Endothelial cell of umbilical vein (primary cell): ENCODE measurements around the gene UCK1. TPM values are rescaled to one million over a fixed set of nuclear protein-coding genes. Genes with fewer than 3 reads are reported as not detected.

Experiments used
- BruUV-seq: library from RNA; stranded (reverse); fragments of 400-500 nt; replicated peaks from 2 replicates; lab custom pipeline; 2021; lab: Mats Ljungman, UMichigan
- CTCF ChIA-PET: fragments of 300-600, 350-600 bp; sonication (Branson Sonifier 250); formaldehyde crosslinking; loops from one replicate; lab custom pipeline; 2021; ENCODE audit warnings: antibody characterized with exemption, inconsistent platforms; lab: Charles Lee
- POLR2A ChIA-PET: fragments of 300-600, 350-600 bp; sonication (Branson Sonifier 250); formaldehyde crosslinking; loops from one replicate; lab custom pipeline; 2021; ENCODE audit warnings: antibody characterized with exemption, inconsistent platforms; lab: Charles Lee
- DNase-seq: peaks from one replicate; pipeline ENCODE4 v3.0.0-alpha.2; 2011; ENCODE audit warnings: low read depth, low spot score
- FAIRE-seq: peaks from 2 replicates; lab custom pipeline; 2011; peaks lifted over from hg19 to GRCh38; lab: Jason Lieb, UNC
- H2AFZ ChIP-seq: 2 replicates; pipeline ENCODE4 v1.6.0; 2012; ENCODE audit warnings: low read depth, low read length, control low read depth, inconsistent platforms
- H3K27ac ChIP-seq: 2 replicates; pipeline ENCODE4 v1.5.1; 2011; ENCODE audit warnings: low read depth, mild to moderate bottlenecking, control low read depth, low read length, moderate library complexity; ENCODE audit not compliant: insufficient read depth
- H3K27me3 ChIP-seq, 2 experiments: 2 replicates each; pipeline versions ENCODE4 v1.6.0 to v1.6.1; 2011; ENCODE audit warnings: low read length in 2 of 2, mixed read lengths in 1 of 2; ENCODE audit not compliant: control insufficient read depth in 2 of 2, insufficient read depth in 2 of 2
- H3K36me3 ChIP-seq, 2 experiments: 2 replicates in 1 of 2; 3 replicates in 1 of 2; pipeline ENCODE4 v1.5.1; 2011; ENCODE audit warnings: low read length in 2 of 2, mild to moderate bottlenecking in 1 of 2, moderate library complexity in 1 of 2; ENCODE audit not compliant: control insufficient read depth in 2 of 2, insufficient read depth in 2 of 2; ENCODE audit errors: extremely low read depth in 1 of 2
- H3K4me1 ChIP-seq: 3 replicates; pipeline ENCODE4 v1.5.1; 2011; ENCODE audit warnings: mild to moderate bottlenecking, low read length; ENCODE audit not compliant: control insufficient read depth, insufficient read depth; ENCODE audit errors: extremely low read depth
- H3K4me2 ChIP-seq: 2 replicates; pipeline ENCODE4 v1.6.1; 2011; ENCODE audit warnings: low read length, control low read depth, mixed read lengths; ENCODE audit not compliant: insufficient read depth
- H3K4me3 ChIP-seq, 3 experiments: fragments of 200-600 bp in 1 of 3; sonication (generic), shearing (Covaris generic) in 1 of 3; replicated peaks in 1 of 3; 2 replicates each; pipeline ENCODE4 v1.5.1; 2011 to 2016; ENCODE audit warnings: control low read depth in 3 of 3, low read length in 3 of 3, mild to moderate bottlenecking in 2 of 3, inconsistent platforms in 1 of 3, low read depth in 1 of 3, moderate library complexity in 1 of 3; ENCODE audit not compliant: insufficient read depth in 1 of 3
- H3K79me2 ChIP-seq: 2 replicates; pipeline ENCODE4 v1.6.0; 2012; ENCODE audit warnings: low read length, inconsistent platforms; ENCODE audit not compliant: control insufficient read depth, insufficient read depth
- H3K9ac ChIP-seq: replicated peaks from 2 replicates; pipeline ENCODE3; 2011; ENCODE audit warnings: low read length, control low read depth; ENCODE audit not compliant: insufficient read depth; ENCODE audit errors: extremely low read depth
- H3K9me1 ChIP-seq: replicated peaks from 3 replicates; pipeline ENCODE4 v1.6.0; 2011; ENCODE audit warnings: mild to moderate bottlenecking, low read length; ENCODE audit not compliant: control insufficient read depth, insufficient read depth; ENCODE audit errors: extremely low read depth
- H3K9me3 ChIP-seq: replicated peaks from 2 replicates; pipeline ENCODE4 v1.5.1; 2012; ENCODE audit warnings: low read length, inconsistent platforms; ENCODE audit not compliant: control insufficient read depth, insufficient read depth
- H4K20me1 ChIP-seq: replicated peaks from 2 replicates; pipeline ENCODE3; 2011; ENCODE audit warnings: mild to moderate bottlenecking, low read length; ENCODE audit not compliant: control insufficient read depth, insufficient read depth; ENCODE audit errors: extremely low read depth
- CTCF ChIP-seq, 2 donors: IDR thresholded peaks; 1 replicate in 1 of 2; 2 replicates in 1 of 2; pipeline ENCODE4 v1.5.1; 2011; ENCODE audit warnings: low read length in 2 of 2, mild to moderate bottlenecking in 2 of 2, moderate library complexity in 2 of 2, control low read depth in 1 of 2, inconsistent platforms in 1 of 2, low read depth in 1 of 2; ENCODE audit not compliant: insufficient read depth in 1 of 2; ENCODE audit errors: extremely low read depth in 1 of 2
- EZH2 ChIP-seq: IDR thresholded peaks from 2 replicates; pipeline ENCODE4 v1.6.1; 2012; ENCODE audit warnings: borderline replicate concordance, low read depth, mild to moderate bottlenecking, moderate library complexity, low read length, inconsistent platforms; ENCODE audit not compliant: severe bottlenecking
- FOS ChIP-seq: IDR thresholded peaks from 2 replicates; pipeline ENCODE4 v1.6.1; 2011; ENCODE audit warnings: mild to moderate bottlenecking, low read length, moderate library complexity, borderline replicate concordance; ENCODE audit not compliant: insufficient read depth
- GATA2 ChIP-seq: IDR thresholded peaks from 2 replicates; pipeline ENCODE4 v1.7.0; 2011; ENCODE audit warnings: low read depth, mild to moderate bottlenecking, moderate library complexity, mixed read lengths, low read length; ENCODE audit not compliant: insufficient read length, insufficient read depth
- JUN ChIP-seq: IDR thresholded peaks from 2 replicates; pipeline ENCODE4 v1.6.1; 2011; ENCODE audit warnings: borderline replicate concordance, low read depth; ENCODE audit not compliant: insufficient read length, insufficient read depth
- MAX ChIP-seq: IDR thresholded peaks from 2 replicates; pipeline ENCODE4 v1.6.1; 2011; ENCODE audit not compliant: insufficient read depth, insufficient read length
- MYC ChIP-seq: IDR thresholded peaks from one replicate; pipeline ENCODE4 v1.6.1; 2011; ENCODE audit warnings: mild to moderate bottlenecking, low read depth, low read length
- POLR2A ChIP-seq: IDR thresholded peaks from 2 replicates; pipeline ENCODE4 v1.6.1; 2012; ENCODE audit warnings: low read depth, mild to moderate bottlenecking, control low read depth, low read length
- POLR2AphosphoS5 ChIP-seq: IDR thresholded peaks from 2 replicates; pipeline ENCODE4 v1.6.1; 2012; ENCODE audit warnings: low read depth, mild to moderate bottlenecking, control low read depth, low read length, moderate library complexity; ENCODE audit not compliant: insufficient read depth
- dilution Hi-C: fragments of 300-500 bp; cut with MboI; formaldehyde crosslinking; loops from one replicate; pipeline ENCODE4 v1.15.0; 2019; ENCODE audit warnings: low sequenced_read_pairs; ENCODE audit not compliant: extremely low pct_ligation_motif_present
- intact Hi-C: fragments of 100-400 bp; cut with micrococcal nuclease; formaldehyde crosslinking; loops from one replicate; pipeline ENCODE4 v1.10.0; 2022
- polyA plus RNA-seq, 4 experiments: library from polyadenylated mRNA; depleted of rRNA in 3 of 4; stranded (reverse) in 3 of 4; unstranded in 1 of 4; fragments of >200 nt; gene quantifications; 2 replicates each; pipeline versions ENCODE4 v1.2.1 to v1.2.3, GENCODE V29; 2011 to 2012; ENCODE audit warnings: missing spikeins in 1 of 4
- total RNA-seq: library from RNA; stranded (reverse); gene quantifications from 2 replicates; pipeline ENCODE4 v1.2.3, GENCODE V29; 2021

UCK1 gene
- total and polyA plus RNA-seq, 2 donors (not counting 3 experiments of a cell fraction or from before 2014, with no cell fraction given), result 23.6 to 30.1 TPM

DNA sequence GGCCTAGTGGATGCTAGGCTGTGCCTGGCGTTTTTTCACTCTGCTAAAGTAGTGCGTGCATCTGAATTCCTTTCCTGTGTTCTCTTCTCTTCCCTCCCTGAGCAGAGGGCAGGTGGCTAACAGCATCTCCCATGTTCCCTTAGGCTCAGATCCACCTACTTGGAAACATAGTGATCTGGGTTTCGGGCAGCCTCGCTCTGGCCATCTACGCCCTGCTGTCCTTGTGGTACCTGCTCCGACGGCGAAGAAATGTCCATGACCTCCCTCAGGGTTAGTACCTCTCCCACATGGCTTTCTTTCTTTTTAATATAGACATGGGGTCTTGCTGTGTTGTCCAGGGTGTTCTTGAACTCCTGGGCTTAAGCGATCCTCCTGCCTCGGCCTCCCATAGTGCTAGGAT lies 9.9 kb downstream of the UCK1 start:
- TF ChIP-seq MYC (no peak), POLR2A (no peak), POLR2AphosphoS5 (no peak), CTCF (IDR thresholded peaks at IDR 0.05; ENCODE audit: extremely low read depth in 1 of 2, insufficient read depth in 1 of 2, low read depth in 1 of 2, low read length in 2 of 2) (no peak), FOS (no peak), MAX (no peak), JUN (no peak), GATA2 (no peak), EZH2 (no peak)
- intact Hi-C loops, result no loop called here
- H3K27me3 ChIP-seq, result no peaks in the 10 kb centered on the region
- no peaks in the 10 kb centered on the region for H3K9me1 ChIP-seq
- BruUV-seq, result no TSS peak
- no peak overlapping the region for H3K4me3 ChIP-seq
- no peaks in the 10 kb centered on the region for H3K4me1 ChIP-seq
- H3K27ac ChIP-seq, result no peak overlapping the region
- DNase-seq, result no peak
- no peaks in the 10 kb centered on the region for H4K20me1 ChIP-seq
- H3K36me3 ChIP-seq, result peaks cover 19 to 60% of the 10 kb centered on the region in 2 experiments
- no peak overlapping the region for H3K4me2 ChIP-seq
- dilution Hi-C loops, result no loop called here
- ChIA-PET POLR2A (no interaction called here), CTCF (no interaction called here)
- H2AFZ ChIP-seq, result no peak overlapping the region
- no peaks in the 10 kb centered on the region for H3K9me3 ChIP-seq
- no peak for FAIRE-seq
- H3K9ac ChIP-seq, result no peak overlapping the region
- no peaks in the 10 kb centered on the region for H3K79me2 ChIP-seq
